RWPE1 (cell line): ENCODE data around the gene ZNF774.

Source experiments
- CTCF ChIA-PET: fragments of 350-600 bp; sonication (Branson Sonifier 250); formaldehyde crosslinking; extraction: SDS; loops from one replicate; lab custom pipeline; 2021; lab: Yijun Ruan, JAX
- POLR2A ChIA-PET: fragments of 400-600 bp; formaldehyde crosslinking; extraction: SDS; loops from one replicate; lab custom pipeline; 2020; ENCODE audit warnings: antibody characterized with exemption; ENCODE audit not compliant: low non-redundant PET; lab: Yijun Ruan, JAX
- DNase-seq: peaks from one replicate; pipeline ENCODE4 v3.0.0; 2012; ENCODE audit warnings: low spot score
- H3K27ac ChIP-seq: fragments of 450-650 bp; 2 replicates; pipeline ENCODE4 v1.5.1; 2017
- CTCF ChIP-seq: fragments of 450-650 bp; conservative IDR thresholded peaks from 2 replicates; pipeline ENCODE4 v1.5.1; 2017; ENCODE audit warnings: low read depth, mild to moderate bottlenecking

The ZNF774 gene

GRCh38 chr15:90388462-90389380 lies 36.6 kb downstream of the ZNF774 start:
- CTCF ChIA-PET, result interaction anchor here (0.5 to 1.0 kb wide), 3 partner anchors 62 to 95 kb away, joined by 3 read pairs; no protein-coding TSS in a partner anchor

GRCh38 chr15:90389513-90389912 lies 37.4 kb downstream of the ZNF774 start:
- DNase-seq, result no peak
- no peak for TF ChIP-seq CTCF
- H3K27ac ChIP-seq, result peak overlapping the region; percentile 94
- POLR2A ChIA-PET, result interaction anchor here (0.7 kb wide), 1 partner anchor 24 kb away, joined by 5 read pairs; no protein-coding TSS in a partner anchor
- CTCF ChIA-PET, result no interaction called here

More at GRCh38 chr15:90388462-90389380, 36.6 kb downstream of the ZNF774 start:
- DNase-seq, result peak; percentile 63
- TF ChIP-seq CTCF, result no peak
- POLR2A ChIA-PET, result interaction anchor here (0.5 to 1.3 kb wide), 3 partner anchors 12 to 55 kb away, joined by 4 to 7 read pairs (median 5); partner anchors contain the start of gene ZNF774
- H3K27ac ChIP-seq, result peak overlapping the region; percentile 94

GRCh38 chr15:90393040-90393439 lies 41.0 kb downstream of the ZNF774 start:
- H3K27ac ChIP-seq, result peak overlapping the region; percentile 26
- TF ChIP-seq CTCF, result no peak
- no peak for DNase-seq
- POLR2A ChIA-PET, result no interaction called here
- CTCF ChIA-PET, result no interaction called here

GRCh38 chr15:90394074-90394473 lies 42.0 kb downstream of the ZNF774 start:
- ChIA-PET CTCF (interaction anchor here (0.6 kb wide), 1 partner anchor 56 kb away, joined by 4 read pairs; no protein-coding TSS in a partner anchor), POLR2A (interaction anchor here (0.7 kb wide), 1 partner anchor 79 kb away, joined by 4 read pairs; no protein-coding TSS in a partner anchor)

GRCh38 chr15:90394748-90395442 lies 42.8 kb downstream of the ZNF774 start:
- no peak for DNase-seq
- ChIA-PET POLR2A (no interaction called here), CTCF (interaction anchor here (0.6 kb wide), 1 partner anchor 56 kb away, joined by 4 read pairs; no protein-coding TSS in a partner anchor)
- H3K27ac ChIP-seq, result peak overlapping the region; percentile 63
- no peak for TF ChIP-seq CTCF

More at GRCh38 chr15:90394074-90394473, 42.0 kb downstream of the ZNF774 start:
- TF ChIP-seq CTCF, result no peak
- peak overlapping the region; percentile 51 for H3K27ac ChIP-seq
- no peak for DNase-seq

- DNase-seq, result no peak
- no peak overlapping the region for H3K27ac ChIP-seq
- ChIA-PET POLR2A (no interaction called here), CTCF (interaction anchor here (0.6 to 1.0 kb wide), 3 partner anchors 18 to 135 kb away, joined by 3 to 7 read pairs (median 3); no protein-coding TSS in a partner anchor)
- no peak for TF ChIP-seq CTCF
These were observed 44.2 kb downstream of the ZNF774 start for GRCh38 chr15:90396321-90396720.
